H1 (cell line): ENCODE data around the gene EFHB. TPM values are rescaled to one million over a fixed set of nuclear protein-coding genes. Genes with fewer than 3 reads are reported as not detected.

ENCODE experiments used
- CTCF ChIA-PET: fragments of 300-600 bp; sonication (Branson Sonifier 250); formaldehyde crosslinking; loops from one replicate; lab custom pipeline; 2021; ENCODE audit not compliant: partially characterized antibody; lab: Charles Lee
- POLR2A ChIA-PET: fragments of 300-600 bp; sonication (Branson Sonifier 250); formaldehyde crosslinking; loops from one replicate; lab custom pipeline; 2021; ENCODE audit warnings: inconsistent platforms; ENCODE audit not compliant: partially characterized antibody; lab: Charles Lee
- DNase-seq, 2 experiments: peaks; one replicate each; pipeline versions ENCODE4 v3.0.0 to v3.0.0-alpha.2; 2010 to 2022; ENCODE audit warnings: low spot score in 2 of 2, low read depth in 1 of 2, mixed read lengths in 1 of 2
- FAIRE-seq: peaks from 2 replicates; lab custom pipeline; 2011; peaks lifted over from hg19 to GRCh38; lab: Jason Lieb, UNC
- H2AFZ ChIP-seq: 2 replicates; pipeline ENCODE4 v1.8.1; 2012; ENCODE audit warnings: low read length, inconsistent platforms
- H2AK5ac ChIP-seq: 2 replicates; pipeline ENCODE4 v1.6.1; 2013; ENCODE audit warnings: low read depth, low read length
- H2BK120ac ChIP-seq: replicated peaks from 2 replicates; pipeline ENCODE3; 2013; ENCODE audit warnings: low read depth, low read length, inconsistent platforms
- H2BK12ac ChIP-seq: 2 replicates; pipeline ENCODE4 v1.6.1; 2013; ENCODE audit warnings: low read depth, low read length
- H2BK15ac ChIP-seq: 2 replicates; pipeline ENCODE4 v1.6.1; 2013; ENCODE audit warnings: low read length
- H2BK20ac ChIP-seq: 2 replicates; pipeline ENCODE4 v1.6.1; 2013; ENCODE audit warnings: low read length
- H2BK5ac ChIP-seq: 2 replicates; pipeline ENCODE4 v1.6.1; 2013; ENCODE audit warnings: low read depth, low read length
- H3K14ac ChIP-seq: 2 replicates; pipeline ENCODE4 v1.6.1; 2013; ENCODE audit warnings: inconsistent platforms; ENCODE audit not compliant: insufficient read length
- H3K18ac ChIP-seq: 2 replicates; pipeline ENCODE4 v1.6.1; 2013; ENCODE audit warnings: low read length; ENCODE audit errors: extremely low read depth
- H3K23ac ChIP-seq: 2 replicates; pipeline ENCODE4 v1.6.1; 2013; ENCODE audit warnings: inconsistent platforms; ENCODE audit not compliant: insufficient read length
- H3K23me2 ChIP-seq: 2 replicates; pipeline ENCODE4 v1.6.1; 2013; ENCODE audit warnings: low read depth, low read length
- H3K27ac ChIP-seq: 2 replicates; pipeline ENCODE4 v1.6.1; 2011; ENCODE audit warnings: low read depth, low read length, inconsistent platforms
- H3K27me3 ChIP-seq, 4 experiments: replicated peaks in 1 of 4; 1 replicate in 1 of 4; 2 replicates in 3 of 4; pipeline versions ENCODE4 v1.6.1 to v1.8.1; 2011 to 2013; ENCODE audit warnings: low read length in 3 of 4, mild to moderate bottlenecking in 3 of 4, inconsistent platforms in 2 of 4, mixed read lengths in 2 of 4, moderate library complexity in 1 of 4; ENCODE audit not compliant: control insufficient read depth in 3 of 4, insufficient read depth in 3 of 4; ENCODE audit errors: extremely low read depth in 1 of 4
- H3K36me3 ChIP-seq, 4 experiments: 2 replicates each; pipeline versions ENCODE4 v1.6.1 to v1.8.1; 2011 to 2013; ENCODE audit warnings: mild to moderate bottlenecking in 4 of 4, low read length in 3 of 4, moderate library complexity in 2 of 4, control low read depth in 1 of 4, inconsistent platforms in 1 of 4; ENCODE audit not compliant: insufficient read depth in 4 of 4, control insufficient read depth in 2 of 4
- H3K4ac ChIP-seq: replicated peaks from 2 replicates; pipeline ENCODE3; 2013; ENCODE audit warnings: low read length, low read depth, mixed read lengths, inconsistent platforms; ENCODE audit not compliant: insufficient read length
- H3K4me1 ChIP-seq, 4 experiments: replicated peaks in 1 of 4; 1 replicate in 1 of 4; 2 replicates in 3 of 4; pipeline versions ENCODE4 v1.6.1 to v1.8.1; 2011 to 2013; ENCODE audit warnings: low read length in 3 of 4, inconsistent platforms in 2 of 4, mixed read lengths in 1 of 4; ENCODE audit not compliant: insufficient read depth in 4 of 4, control insufficient read depth in 3 of 4
- H3K4me2 ChIP-seq, 2 experiments: 2 replicates each; pipeline versions ENCODE4 v1.6.1 to v1.8.1; 2011 to 2013; ENCODE audit warnings: low read depth in 2 of 2, low read length in 2 of 2, control low read depth in 1 of 2, inconsistent platforms in 1 of 2, mild to moderate bottlenecking in 1 of 2; ENCODE audit not compliant: insufficient read depth in 1 of 2
- H3K4me3 ChIP-seq, 4 experiments: fragments of 200-600, 300-600 bp in 1 of 4; sonication (generic), shearing (Covaris generic), sonication (Bioruptor Twin) in 1 of 4; 2 replicates each; pipeline versions ENCODE4 v1.5.1 to v1.8.1; 2011 to 2016; ENCODE audit warnings: low read length in 4 of 4, low read depth in 3 of 4, control low read depth in 2 of 4, inconsistent platforms in 2 of 4, mild to moderate bottlenecking in 2 of 4, mixed read lengths in 1 of 4, moderate library complexity in 1 of 4; ENCODE audit not compliant: insufficient read depth in 2 of 4; ENCODE audit errors: extremely low read depth in 1 of 4
- H3K56ac ChIP-seq: replicated peaks from 2 replicates; pipeline ENCODE3; 2013; ENCODE audit warnings: low read depth, mild to moderate bottlenecking, mixed read lengths, low read length, inconsistent platforms; ENCODE audit not compliant: insufficient read length
- H3K79me1 ChIP-seq: 2 replicates; pipeline ENCODE4 v1.6.1; 2013; ENCODE audit warnings: low read depth, low read length, control low read depth
- H3K79me2 ChIP-seq, 2 experiments: 2 replicates each; pipeline versions ENCODE4 v1.6.1 to v1.8.1; 2012 to 2013; ENCODE audit warnings: low read length in 2 of 2, mild to moderate bottlenecking in 2 of 2, inconsistent platforms in 1 of 2; ENCODE audit not compliant: insufficient read depth in 2 of 2, control insufficient read depth in 1 of 2
- H3K9ac ChIP-seq, 4 experiments: replicated peaks in 1 of 4; 1 replicate in 1 of 4; 2 replicates in 3 of 4; pipeline versions ENCODE4 v1.6.1 to v1.8.1; 2011 to 2013; ENCODE audit warnings: low read depth in 3 of 4, low read length in 3 of 4, control low read depth in 2 of 4, mild to moderate bottlenecking in 2 of 4, moderate library complexity in 2 of 4, inconsistent platforms in 1 of 4; ENCODE audit errors: extremely low read depth in 1 of 4
- H3K9me3 ChIP-seq, 2 experiments: 2 replicates each; pipeline versions ENCODE4 v1.6.1 to v1.8.1; 2012 to 2013; ENCODE audit warnings: mild to moderate bottlenecking in 2 of 2, moderate library complexity in 2 of 2, control low read depth in 1 of 2, inconsistent platforms in 1 of 2, low read depth in 1 of 2, low read length in 1 of 2, mixed read lengths in 1 of 2; ENCODE audit not compliant: insufficient read depth in 2 of 2
- H4K20me1 ChIP-seq, 2 experiments: replicated peaks in 1 of 2; 2 replicates each; pipeline versions ENCODE3 to v1.8.1; 2011 to 2013; ENCODE audit warnings: inconsistent platforms in 2 of 2, low read length in 2 of 2, mild to moderate bottlenecking in 1 of 2; ENCODE audit not compliant: insufficient read depth in 2 of 2, control insufficient read depth in 1 of 2
- H4K5ac ChIP-seq: 2 replicates; pipeline ENCODE4 v1.6.1; 2013; ENCODE audit warnings: low read length, low read depth, mixed read lengths, inconsistent platforms; ENCODE audit not compliant: insufficient read length
- H4K8ac ChIP-seq: 2 replicates; pipeline ENCODE4 v1.8.0; 2013; ENCODE audit warnings: mild to moderate bottlenecking, moderate library complexity, low read length, inconsistent platforms; ENCODE audit not compliant: insufficient read depth; ENCODE audit errors: extremely low read depth
- H4K91ac ChIP-seq: replicated peaks from 2 replicates; pipeline ENCODE3; 2013; ENCODE audit warnings: low read length, mixed read lengths, inconsistent platforms; ENCODE audit not compliant: insufficient read length
- BCL11A ChIP-seq, 2 experiments: IDR thresholded peaks; one replicate each; pipeline ENCODE4 v1.6.1; 2011; ENCODE audit warnings: low read depth in 2 of 2, low read length in 2 of 2, mild to moderate bottlenecking in 2 of 2
- CHD1 ChIP-seq: IDR thresholded peaks from 2 replicates; pipeline ENCODE4 v1.6.1; 2012; ENCODE audit warnings: low read depth, low read length, improper control_type of control experiment
- CTCF ChIP-seq, 3 experiments: IDR thresholded peaks; 1 replicate in 2 of 3; 2 replicates in 1 of 3; pipeline versions ENCODE4 v1.5.1 to v1.6.1; 2011; ENCODE audit warnings: low read length in 3 of 3, mild to moderate bottlenecking in 3 of 3, inconsistent platforms in 2 of 3, low read depth in 1 of 3, moderate library complexity in 1 of 3; ENCODE audit not compliant: insufficient read depth in 1 of 3; ENCODE audit errors: control extremely low read depth in 1 of 3
- POLR2AphosphoS5 ChIP-seq: IDR thresholded peaks from 2 replicates; pipeline ENCODE4 v1.6.1; 2011; ENCODE audit warnings: low read depth, low read length
- SIX5 ChIP-seq: IDR thresholded peaks from 2 replicates; pipeline ENCODE4 v1.6.1; 2011; ENCODE audit warnings: mild to moderate bottlenecking, low read depth, low read length
- SUZ12 ChIP-seq: fragments of 200-600 bp; sonication (generic); IDR thresholded peaks from 2 replicates; pipeline ENCODE4 v1.6.1; 2012; ENCODE audit warnings: mild to moderate bottlenecking, inconsistent platforms, low read length, moderate library complexity, mixed read lengths
- TCF12 ChIP-seq: IDR thresholded peaks from 2 replicates; pipeline ENCODE4 v1.6.1; 2011; ENCODE audit warnings: low read depth, mild to moderate bottlenecking, low read length
- USF2 ChIP-seq: IDR thresholded peaks from 2 replicates; pipeline ENCODE4 v1.6.1; 2011; ENCODE audit warnings: low read length, improper control_type of control experiment
- ZNF274 ChIP-seq: IDR thresholded peaks from 2 replicates; pipeline ENCODE4 v1.7.0; 2012; ENCODE audit warnings: low read length, borderline replicate concordance; ENCODE audit errors: extremely low read depth
- WGBS, 2 experiments: shearing (Covaris generic) in 1 of 2; methylation state at CpG; one replicate each; pipeline versions ENCODE4 v1.1.6 to v1.1.7; 2013 to 2015; ENCODE audit warnings: low lambda C conversion rate in 2 of 2, mixed read lengths in 2 of 2, inconsistent platforms in 1 of 2, low coverage in 1 of 2, missing lambda C conversion rate in 1 of 2; ENCODE audit not compliant: insufficient replicate concordance in 2 of 2, insufficient coverage in 1 of 2, insufficient read length in 1 of 2; ENCODE audit errors: extremely low coverage in 1 of 2, missing lambda C conversion rate in 1 of 2; 5-methylcytosine and 5-hydroxymethylcytosine counted together
- polyA plus RNA-seq, 7 experiments: library from polyadenylated mRNA; depleted of rRNA in 3 of 7; stranded (reverse) in 5 of 7; unstranded in 2 of 7; fragments of >200 nt in 5 of 7; fragments of 200-250 nt in 2 of 7; gene quantifications; 1 replicate in 5 of 7; 2 replicates in 1 of 7; 4 replicates in 1 of 7; pipeline versions ENCODE4 v1.2.1 to v1.2.3, GENCODE V29; 2011 to 2013; ENCODE audit warnings: missing spikeins in 2 of 7, mixed read lengths in 2 of 7
- total RNA-seq: library from RNA; stranded (reverse); fragmentation: NEBNext Ultra II Directional; extraction: Animal tissue kit (Norgen Biotek cat#: 25700); gene quantifications from 2 replicates; pipeline ENCODE4 v1.2.1, GENCODE V29; 2021
- TF ChIP-seq, protein P1 (sequence below): IDR thresholded peaks from 2 replicates; pipeline ENCODE4 v1.6.1; 2011; ENCODE audit warnings: low read depth, mild to moderate bottlenecking, low read length; ENCODE audit not compliant: insufficient read depth

The EFHB gene
- total and polyA plus RNA-seq, 2 of the 8 experiments (the other 6 are each of a cell fraction or from before 2014, with no cell fraction given), result 0.12 to 1.3 TPM

DNA sequence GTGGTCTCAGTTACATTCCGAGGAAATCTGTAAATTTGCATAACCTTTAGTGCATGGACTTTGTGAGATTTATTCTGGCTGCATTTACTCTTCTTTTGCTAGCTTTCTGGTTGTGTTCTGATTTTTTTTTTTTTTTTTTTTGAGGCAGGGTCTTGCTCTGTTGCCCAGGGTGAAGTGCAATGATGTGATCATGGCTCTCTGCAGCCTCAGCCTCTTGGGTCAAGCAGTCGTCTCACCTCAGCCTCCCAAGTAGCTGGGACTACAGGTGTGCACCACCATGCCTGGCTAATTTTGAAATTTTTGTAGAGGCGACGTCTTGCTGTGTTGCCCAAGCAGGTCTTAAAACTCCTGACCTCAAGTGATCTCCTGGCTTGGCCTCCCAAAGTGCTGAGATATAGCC, 25.5 kb upstream of the EFHB start:
- no peak for DNase-seq
- TF ChIP-seq SIX5 (no peak), CTCF (IDR thresholded peaks at IDR 0.05; ENCODE audit: control extremely low read depth in 1 of 3, insufficient read depth in 1 of 3, low read depth in 1 of 3, low read length in 3 of 3) (no peak), POLR2AphosphoS5 (no peak), ZNF274 (no peak), BCL11A (IDR thresholded peaks at IDR 0.05; ENCODE audit: low read depth in 2 of 2, low read length in 2 of 2) (no peak), USF2 (no peak), TCF12 (no peak), CHD1 (no peak), SUZ12 (no peak)
- TF ChIP-seq, protein P1, sequence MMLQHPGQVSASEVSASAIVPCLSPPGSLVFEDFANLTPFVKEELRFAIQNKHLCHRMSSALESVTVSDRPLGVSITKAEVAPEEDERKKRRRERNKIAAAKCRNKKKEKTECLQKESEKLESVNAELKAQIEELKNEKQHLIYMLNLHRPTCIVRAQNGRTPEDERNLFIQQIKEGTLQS, result no peak

More for the DNA sequence above, 25.5 kb upstream of the EFHB start:
- peaks cover 4% of the 10 kb centered on the region for H3K79me1 ChIP-seq
- H3K14ac ChIP-seq, result no peak overlapping the region
- H2BK12ac ChIP-seq, result no peak overlapping the region
- H3K27ac ChIP-seq, result no peak overlapping the region
- FAIRE-seq, result no peak
- POLR2A ChIA-PET, result interaction anchor here (0.7 to 2.5 kb wide), 2 partner anchors 10 to 46 kb away, joined by 3 to 10 read pairs; no protein-coding TSS in a partner anchor
- no peak overlapping the region for H3K56ac ChIP-seq
- no peak overlapping the region for H3K9ac ChIP-seq
- H3K4me3 ChIP-seq, result no peak overlapping the region
- H4K20me1 ChIP-seq, result peaks cover 7 to 10% of the 10 kb centered on the region in 2 experiments
- H4K8ac ChIP-seq, result no peak overlapping the region
- H3K36me3 ChIP-seq, result peaks cover 0 to 29% (median 5%) of the 10 kb centered on the region in 4 experiments; a peak in 2 of 8 replicates
- WGBS, 2 experiments, result 75% methylated on average over 4 of the region's 4 CpGs; no CpG with 5 or more reads in 1 of the 2 experiments
- H2BK15ac ChIP-seq, result no peak overlapping the region
- no peak overlapping the region for H2AK5ac ChIP-seq
- H2BK120ac ChIP-seq, result no peak overlapping the region
- H2BK20ac ChIP-seq, result no peak overlapping the region
- no peak overlapping the region for H2AFZ ChIP-seq
- H3K79me2 ChIP-seq, result peaks cover 6 to 100% of the 10 kb centered on the region in 2 experiments
- H3K23ac ChIP-seq, result no peak overlapping the region
- no peak overlapping the region for H3K18ac ChIP-seq
- no peaks in the 10 kb centered on the region for H3K27me3 ChIP-seq
- no peak overlapping the region for H2BK5ac ChIP-seq
- H4K91ac ChIP-seq, result no peak overlapping the region
- no peak overlapping the region for H4K5ac ChIP-seq
- no peaks in the 10 kb centered on the region for H3K23me2 ChIP-seq
- H3K4me2 ChIP-seq, result no peak overlapping the region
- H3K9me3 ChIP-seq, result no peaks in the 10 kb centered on the region
- CTCF ChIA-PET, result no interaction called here
- H3K4ac ChIP-seq, result no peak overlapping the region
- H3K4me1 ChIP-seq, result no peaks in the 10 kb centered on the region
